ENCODE results near the gene TNIK.

TNIK gene

DNA sequence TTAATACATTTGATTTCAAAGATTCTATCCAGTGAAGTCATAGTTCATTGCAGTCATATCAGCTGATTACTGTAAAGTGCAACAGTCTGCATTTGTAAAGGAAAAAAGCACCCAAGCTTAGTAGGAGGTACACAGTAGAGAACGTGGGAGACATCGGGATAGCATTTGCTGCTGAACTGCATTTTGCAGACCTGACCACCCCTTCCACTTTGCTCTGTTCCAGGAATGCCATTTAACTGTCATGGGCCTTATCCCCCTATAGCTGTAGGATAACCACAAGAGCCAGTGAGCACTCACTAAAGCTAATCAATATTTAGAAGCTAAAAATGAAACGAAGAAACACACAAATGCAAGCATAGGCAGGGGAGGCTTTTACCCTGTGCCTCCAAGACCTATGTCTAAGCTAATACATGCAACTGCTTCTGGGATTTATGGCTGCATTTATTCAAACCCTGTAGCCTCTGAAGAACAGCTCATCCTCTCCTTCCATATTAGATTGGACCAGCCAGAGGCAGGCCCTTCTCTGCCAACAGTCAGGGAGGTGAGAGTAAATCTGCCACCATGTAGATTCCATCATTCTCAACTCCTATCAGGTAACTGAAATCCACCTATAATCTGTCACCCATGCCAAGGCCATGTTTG lies 23.0 kb downstream of the TNIK start:
- no peak overlapping the region for H3K27ac ChIP-seq
- no peak for TF ChIP-seq ZFX (IDR thresholded peaks at IDR 0.05)
- TF ChIP-seq, protein P1, sequence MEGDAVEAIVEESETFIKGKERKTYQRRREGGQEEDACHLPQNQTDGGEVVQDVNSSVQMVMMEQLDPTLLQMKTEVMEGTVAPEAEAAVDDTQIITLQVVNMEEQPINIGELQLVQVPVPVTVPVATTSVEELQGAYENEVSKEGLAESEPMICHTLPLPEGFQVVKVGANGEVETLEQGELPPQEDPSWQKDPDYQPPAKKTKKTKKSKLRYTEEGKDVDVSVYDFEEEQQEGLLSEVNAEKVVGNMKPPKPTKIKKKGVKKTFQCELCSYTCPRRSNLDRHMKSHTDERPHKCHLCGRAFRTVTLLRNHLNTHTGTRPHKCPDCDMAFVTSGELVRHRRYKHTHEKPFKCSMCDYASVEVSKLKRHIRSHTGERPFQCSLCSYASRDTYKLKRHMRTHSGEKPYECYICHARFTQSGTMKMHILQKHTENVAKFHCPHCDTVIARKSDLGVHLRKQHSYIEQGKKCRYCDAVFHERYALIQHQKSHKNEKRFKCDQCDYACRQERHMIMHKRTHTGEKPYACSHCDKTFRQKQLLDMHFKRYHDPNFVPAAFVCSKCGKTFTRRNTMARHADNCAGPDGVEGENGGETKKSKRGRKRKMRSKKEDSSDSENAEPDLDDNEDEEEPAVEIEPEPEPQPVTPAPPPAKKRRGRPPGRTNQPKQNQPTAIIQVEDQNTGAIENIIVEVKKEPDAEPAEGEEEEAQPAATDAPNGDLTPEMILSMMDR (conservative IDR thresholded peaks at IDR 0.05): no peak

DNA sequence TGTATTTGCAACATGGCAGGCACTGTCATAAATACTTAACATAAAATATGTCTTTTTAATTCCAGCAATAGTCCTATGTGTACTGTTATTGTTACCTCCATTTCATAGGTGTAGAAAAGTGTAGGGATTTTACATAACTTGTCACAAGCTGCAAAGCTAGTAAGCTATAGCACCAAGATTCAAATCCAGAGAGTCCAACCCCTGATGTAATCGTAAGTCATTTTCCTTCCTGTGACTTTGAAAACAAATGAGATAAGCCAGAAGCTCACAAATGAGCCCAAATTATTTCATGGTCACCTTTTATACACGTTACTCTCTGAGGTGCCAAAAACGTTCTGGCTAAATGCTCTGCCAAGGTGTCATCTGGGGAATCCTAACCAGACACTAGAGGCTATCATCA lies 23.8 kb downstream of the TNIK start:
- TF ChIP-seq, protein P1 (conservative IDR thresholded peaks at IDR 0.05): no peak
- TF ChIP-seq ZFX (IDR thresholded peaks at IDR 0.05): no peak
- H3K27ac ChIP-seq: no peak overlapping the region

DNA sequence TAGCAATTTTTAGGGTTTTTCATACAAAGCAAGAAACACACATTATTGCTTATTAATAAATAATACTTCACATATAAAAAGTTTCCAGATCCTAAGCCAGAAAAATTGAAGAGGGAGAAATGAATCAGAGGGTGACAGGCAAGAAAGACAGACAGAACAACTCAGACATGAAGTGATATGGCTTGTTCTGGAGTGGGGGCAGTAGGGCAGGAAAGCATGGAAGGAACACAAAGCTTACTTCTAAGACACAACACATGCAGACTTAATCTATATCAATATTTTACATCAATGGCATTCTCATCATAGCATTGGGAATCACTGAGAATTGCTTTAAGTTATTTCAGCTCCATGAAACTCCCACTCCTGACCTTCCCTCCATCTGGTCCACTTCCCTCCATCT lies 24.4 kb downstream of the TNIK start:
- TF ChIP-seq, protein P1 (conservative IDR thresholded peaks at IDR 0.05): no peak
- TF ChIP-seq ZFX (IDR thresholded peaks at IDR 0.05): no peak
- H3K27ac ChIP-seq: no peak overlapping the region

DNA sequence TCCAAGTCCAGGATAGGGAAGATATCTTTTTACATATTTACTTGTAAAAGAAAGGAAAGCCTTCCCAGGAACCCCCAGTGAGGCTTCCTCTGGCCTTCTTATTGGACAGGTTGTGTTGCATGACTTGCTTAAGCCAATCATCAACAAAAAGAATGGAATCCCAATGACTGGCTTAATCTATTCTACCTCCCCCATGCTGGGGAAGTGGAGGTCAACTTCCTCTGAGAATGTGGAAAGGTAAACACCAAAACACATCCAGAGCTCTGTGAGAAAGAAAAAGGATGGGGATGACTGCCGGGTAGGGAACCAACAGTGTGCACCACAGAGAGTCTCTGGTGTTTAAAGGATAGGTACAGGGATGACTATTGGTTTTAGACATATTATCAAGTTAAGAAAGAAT lies 25.1 kb downstream of the TNIK start:
- TF ChIP-seq, protein P1 (conservative IDR thresholded peaks at IDR 0.05): no peak
- TF ChIP-seq ZFX (IDR thresholded peaks at IDR 0.05): no peak
- no peak overlapping the region for H3K27ac ChIP-seq

DNA sequence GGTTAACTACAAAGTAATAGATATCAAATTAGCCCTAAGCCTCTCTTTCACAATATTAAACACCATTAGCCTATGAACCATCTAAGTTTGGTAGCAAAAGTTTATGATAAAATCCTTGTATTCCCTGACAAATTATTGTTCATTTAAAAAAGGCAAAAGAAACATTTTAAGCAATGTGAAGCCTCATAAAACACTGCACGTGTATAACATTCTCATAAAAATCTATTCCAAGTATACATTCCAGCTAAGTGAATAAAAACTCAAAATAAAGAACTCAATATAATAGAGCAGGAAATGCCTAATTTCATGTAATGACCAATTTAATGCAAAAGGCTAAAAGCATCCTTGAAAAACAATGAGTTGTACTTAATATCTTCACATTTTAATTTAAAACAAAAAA lies 27.7 kb downstream of the TNIK start:
- H3K27ac ChIP-seq: no peak overlapping the region
- TF ChIP-seq, protein P1 (conservative IDR thresholded peaks at IDR 0.05): no peak
- no peak for TF ChIP-seq ZFX (IDR thresholded peaks at IDR 0.05)

DNA sequence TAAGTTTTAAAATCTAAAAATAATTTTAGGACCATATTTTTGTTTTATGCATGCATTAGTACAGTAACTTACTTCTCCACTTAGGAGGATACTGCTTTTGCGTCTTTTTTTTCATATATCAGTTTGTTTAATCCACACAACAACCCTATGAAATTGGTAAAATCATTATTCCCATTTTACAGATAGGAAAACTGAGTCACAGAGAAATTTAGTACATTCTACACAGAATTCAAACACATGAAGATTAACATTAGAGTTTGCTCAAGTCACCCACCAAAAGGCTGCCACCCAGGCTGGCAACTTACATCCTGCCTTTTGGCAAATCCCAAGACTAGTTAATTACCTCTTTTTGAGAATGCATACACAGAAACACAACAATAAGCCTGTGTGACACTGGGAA lies 28.7 kb downstream of the TNIK start:
- TF ChIP-seq, protein P1 (conservative IDR thresholded peaks at IDR 0.05): no peak
- TF ChIP-seq ZFX (IDR thresholded peaks at IDR 0.05): no peak
- no peak overlapping the region for H3K27ac ChIP-seq

DNA sequence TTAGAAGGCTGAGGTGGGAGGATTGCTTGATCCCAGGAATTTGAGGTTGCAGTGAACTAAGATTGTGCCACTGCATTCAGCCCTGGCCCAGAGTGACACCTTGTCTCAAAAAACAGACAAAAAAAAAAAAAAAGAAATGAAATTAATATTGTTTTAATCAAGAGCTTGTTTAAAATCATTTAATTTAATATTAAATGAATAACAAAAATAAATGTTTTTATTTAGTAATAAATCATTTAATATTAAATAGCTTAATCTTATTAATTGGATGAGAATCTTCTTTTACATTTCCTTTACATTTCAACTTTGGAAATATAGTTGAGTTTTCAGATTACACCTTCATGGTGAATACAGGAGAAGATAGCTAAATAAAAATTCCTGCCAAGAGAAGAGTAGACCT lies 29.7 kb downstream of the TNIK start:
- no peak overlapping the region for H3K27ac ChIP-seq
- TF ChIP-seq, protein P1 (conservative IDR thresholded peaks at IDR 0.05): no peak
- TF ChIP-seq ZFX (IDR thresholded peaks at IDR 0.05): no peak
